ENCODE measurements around the gene INTS15. TPM values are rescaled to one million over a fixed set of nuclear protein-coding genes. Genes with fewer than 3 reads are reported as not detected.

INTS15 gene
- total RNA-seq, 1 experiment from 2014 or later: 24.3 TPM

- RAD21 ChIA-PET (ENCODE audit: low non-redundant PET in 1 of 2, low total read pairs in 2 of 2, uncharacterized antibody in 2 of 2, unreplicated experiment in 2 of 2): no interaction called here
- POLR2A ChIA-PET: no interaction called here
- intact Hi-C loops (cut with micrococcal nuclease): no loop called here
- H3K9ac ChIP-seq (ENCODE audit: low read length): no peak overlapping the region
- no peaks in the 10 kb centered on the region for H3K4me1 ChIP-seq (ENCODE audit: control insufficient read depth in 1 of 2, insufficient read depth in 2 of 2, low read length in 2 of 2)
- H3K36me3 ChIP-seq (ENCODE audit: control insufficient read depth in 1 of 2, insufficient read depth in 2 of 2, low read length in 2 of 2): 0 out of 4 replicates have a peak, but pooled peaks cover 0 to 5% of the 10 kb centered on the region in 2 experiments
- H3K4me2 ChIP-seq (ENCODE audit: low read length): no peak overlapping the region
- H3K4me3 ChIP-seq (replicated peaks in 1 of 2; ENCODE audit: low read depth in 1 of 2, low read length in 2 of 2): no peak overlapping the region
- H3K27me3 ChIP-seq (ENCODE audit: insufficient read depth, low read length): no peaks in the 10 kb centered on the region
- H2AFZ ChIP-seq (ENCODE audit: low read depth, low read length, poor library complexity, severe bottlenecking): no peak overlapping the region
- no peaks in the 10 kb centered on the region for H3K9me3 ChIP-seq (ENCODE audit: control insufficient read depth in 1 of 2, insufficient read depth in 1 of 2, low read depth in 1 of 2, low read length in 2 of 2)
- CTCF ChIA-PET: interaction anchor here (0.9 kb wide), 1 partner anchor 23 kb away, joined by 4 read pairs; the partner anchor contains the start of gene INTS15
- H3K27ac ChIP-seq (ENCODE audit: low read depth, low read length): no peak overlapping the region
- no TSS peak for BruUV-seq (replicated peaks)
- DNase-seq (ENCODE audit: low read depth, low spot score) (no peak), ATAC-seq (no peak)
- H3K9me2 ChIP-seq (ENCODE audit: insufficient read depth): no peaks in the 10 kb centered on the region
- H4K20me1 ChIP-seq (ENCODE audit: insufficient read depth): no peaks in the 10 kb centered on the region
- H3K79me2 ChIP-seq (ENCODE audit: insufficient read depth, low read length): no peaks in the 10 kb centered on the region
- TF ChIP-seq ATF3 (IDR thresholded peaks at IDR 0.05) (no peak), POLR2A (IDR thresholded peaks at IDR 0.05; ENCODE audit: borderline replicate concordance, extremely low read depth, insufficient read depth, insufficient read length) (no peak), EZH2phosphoT487 (IDR thresholded peaks at IDR 0.05; ENCODE audit: borderline replicate concordance) (no peak), SIN3A (IDR thresholded peaks at IDR 0.05; ENCODE audit: low read depth) (no peak), ZNF274 (IDR thresholded peaks at IDR 0.05; ENCODE audit: low read depth, low read length) (no peak), EGR1 (IDR thresholded peaks at IDR 0.05; ENCODE audit: low read depth) (no peak), FOSL1 (IDR thresholded peaks at IDR 0.05; ENCODE audit: low read depth) (no peak)
These were observed 23.0 kb downstream of the INTS15 start for GRCh38 chr7:6612819-6613218.

GRCh38 chr7:6613706-6614105 is 23.9 kb downstream of the INTS15 start:
- CTCF ChIA-PET: no interaction called here
- H3K4me3 ChIP-seq (replicated peaks in 1 of 2; ENCODE audit: low read depth in 1 of 2, low read length in 2 of 2): no peak overlapping the region
- no peak overlapping the region for H3K27ac ChIP-seq (ENCODE audit: low read depth, low read length)
- no peaks in the 10 kb centered on the region for H3K9me2 ChIP-seq (ENCODE audit: insufficient read depth)
- ATAC-seq (no peak), DNase-seq (ENCODE audit: low read depth, low spot score) (no peak)
- POLR2A ChIA-PET: no interaction called here
- RAD21 ChIA-PET (ENCODE audit: low non-redundant PET in 1 of 2, low total read pairs in 2 of 2, uncharacterized antibody in 2 of 2, unreplicated experiment in 2 of 2): no interaction called here
- TF ChIP-seq SRF (IDR thresholded peaks at IDR 0.05; ENCODE audit: low read depth): no peak
- TF ChIP-seq MAX (IDR thresholded peaks at IDR 0.05): no peak
- TF ChIP-seq ELF1 (IDR thresholded peaks at IDR 0.05; ENCODE audit: borderline replicate concordance, low read depth): no peak
- H3K4me1 ChIP-seq (ENCODE audit: control insufficient read depth in 1 of 2, insufficient read depth in 2 of 2, low read length in 2 of 2): no peaks in the 10 kb centered on the region
- no peaks in the 10 kb centered on the region for H3K9me3 ChIP-seq (ENCODE audit: control insufficient read depth in 1 of 2, insufficient read depth in 1 of 2, low read depth in 1 of 2, low read length in 2 of 2)
- no peak overlapping the region for H3K9ac ChIP-seq (ENCODE audit: low read length)
- no TSS peak for BruUV-seq (replicated peaks)
- H2AFZ ChIP-seq (ENCODE audit: low read depth, low read length, poor library complexity, severe bottlenecking): no peak overlapping the region
- no peaks in the 10 kb centered on the region for H3K36me3 ChIP-seq (ENCODE audit: control insufficient read depth in 1 of 2, insufficient read depth in 2 of 2, low read length in 2 of 2)
- no peaks in the 10 kb centered on the region for H4K20me1 ChIP-seq (ENCODE audit: insufficient read depth)
- H3K27me3 ChIP-seq (ENCODE audit: insufficient read depth, low read length): no peaks in the 10 kb centered on the region
- intact Hi-C loops (cut with micrococcal nuclease): no loop called here
- no peak overlapping the region for H3K4me2 ChIP-seq (ENCODE audit: low read length)
- no peaks in the 10 kb centered on the region for H3K79me2 ChIP-seq (ENCODE audit: insufficient read depth, low read length)

Measured in HCT116 (cell line).